WTC11 (cell line): ENCODE results near the gene DMGDH. TPM values are rescaled to one million over a fixed set of nuclear protein-coding genes. Genes with fewer than 3 reads are reported as not detected.

Experiments
- ATAC-seq: fragments of 200-7000 bp; cut with Tn5 transposase; 2 replicates; pipeline ENCODE4 v1.10.0; 2021; ENCODE audit warnings: mild to moderate bottlenecking, moderate library complexity
- CTCF ChIA-PET: fragments of 300-600 bp; sonication (Branson Sonifier 250); formaldehyde crosslinking; loops from one replicate; lab custom pipeline; 2021; ENCODE audit warnings: antibody characterized with exemption; lab: Charles Lee
- POLR2A ChIA-PET: fragments of 350-600 bp; sonication (Branson Sonifier 250); formaldehyde crosslinking; loops from one replicate; lab custom pipeline; 2021; ENCODE audit warnings: antibody characterized with exemption; lab: Charles Lee
- DNase-seq: peaks from one replicate; pipeline ENCODE4 v3.0.0; 2021; ENCODE audit warnings: low spot score
- H3K27ac Mint-ChIP-seq: 2 replicates; pipeline ENCODE4 v1.8.0; 2021; ENCODE audit warnings: mixed read lengths
- H3K27me3 Mint-ChIP-seq: 2 replicates; pipeline ENCODE4 v1.8.0; 2021; ENCODE audit warnings: low read depth, mild to moderate bottlenecking, moderate library complexity, mixed read lengths
- H3K36me3 Mint-ChIP-seq: 2 replicates; pipeline ENCODE4 v1.8.0; 2021; ENCODE audit warnings: mixed read lengths
- H3K4me1 Mint-ChIP-seq: 2 replicates; pipeline ENCODE4 v1.8.0; 2022; ENCODE audit warnings: mixed read lengths
- H3K4me3 Mint-ChIP-seq: 2 replicates; pipeline ENCODE4 v1.8.0; 2021; ENCODE audit warnings: mild to moderate bottlenecking, moderate library complexity, mixed read lengths
- H3K9me3 Mint-ChIP-seq: 2 replicates; pipeline ENCODE4 v1.8.0; 2021; ENCODE audit warnings: mixed read lengths
- CREB1 ChIP-seq: sonication (generic); formaldehyde crosslinking; IDR thresholded peaks from 2 replicates; pipeline ENCODE4 v1.8.0; 2023; ENCODE audit warnings: mild to moderate bottlenecking, missing genetic modification reagents
- CREM ChIP-seq: sonication (generic); formaldehyde crosslinking; IDR thresholded peaks from 2 replicates; pipeline ENCODE4 v1.8.1; 2022; ENCODE audit warnings: mild to moderate bottlenecking, missing genetic modification reagents, moderate library complexity
- ESRRA ChIP-seq: sonication (generic); formaldehyde crosslinking; IDR thresholded peaks from 2 replicates; pipeline ENCODE4 v1.8.1; 2022; ENCODE audit warnings: mild to moderate bottlenecking, missing genetic modification reagents, borderline replicate concordance
- FOXK1 ChIP-seq: sonication (generic); formaldehyde crosslinking; IDR thresholded peaks from 2 replicates; pipeline ENCODE4 v1.8.0; 2022; ENCODE audit warnings: mild to moderate bottlenecking, moderate library complexity, missing genetic modification reagents
- FOXP1 ChIP-seq: sonication (generic); formaldehyde crosslinking; IDR thresholded peaks from 2 replicates; pipeline ENCODE4 v1.8.0; 2022; ENCODE audit warnings: missing genetic modification reagents, mild to moderate bottlenecking, moderate library complexity, borderline replicate concordance
- JAZF1 ChIP-seq: fragments of 250-450 bp; sonication (Bioruptor Pico); IDR thresholded peaks from 2 replicates; pipeline ENCODE4 v1.9.0; 2021; ENCODE audit warnings: moderate library complexity, mild to moderate bottlenecking, inconsistent platforms
- JUN ChIP-seq: sonication (generic); formaldehyde crosslinking; IDR thresholded peaks from 2 replicates; pipeline ENCODE4 v1.8.0; 2023; ENCODE audit warnings: mild to moderate bottlenecking, missing genetic modification reagents
- KAT7 ChIP-seq: sonication (generic); formaldehyde crosslinking; IDR thresholded peaks from 2 replicates; pipeline ENCODE4 v1.8.1; 2023; ENCODE audit warnings: missing genetic modification reagents, mild to moderate bottlenecking, borderline replicate concordance
- MXD4 ChIP-seq: fragments of 250-450 bp; sonication (Bioruptor Pico); IDR thresholded peaks from 2 replicates; pipeline ENCODE4 v1.8.0; 2021; ENCODE audit warnings: mild to moderate bottlenecking, moderate library complexity, borderline replicate concordance
- NFE2L1 ChIP-seq: sonication (generic); formaldehyde crosslinking; IDR thresholded peaks from 2 replicates; pipeline ENCODE4 v1.8.1; 2023; ENCODE audit warnings: missing genetic modification reagents
- NFYB ChIP-seq: sonication (generic); formaldehyde crosslinking; conservative IDR thresholded peaks from 2 replicates; pipeline ENCODE4 v1.8.0; 2022; ENCODE audit warnings: low read depth, missing genetic modification reagents
- OVOL2 ChIP-seq: fragments of 250-450 bp; sonication (Bioruptor Pico); IDR thresholded peaks from 2 replicates; pipeline ENCODE4 v1.9.0; 2021; ENCODE audit warnings: mild to moderate bottlenecking, borderline replicate concordance
- RELA ChIP-seq: sonication (generic); formaldehyde crosslinking; IDR thresholded peaks from 2 replicates; pipeline ENCODE4 v1.8.1; 2022; ENCODE audit warnings: missing genetic modification reagents, mild to moderate bottlenecking, borderline replicate concordance
- SOX15 ChIP-seq: fragments of 250-450 bp; sonication (Bioruptor Pico); IDR thresholded peaks from 2 replicates; pipeline ENCODE4 v1.9.0; 2021; ENCODE audit warnings: mild to moderate bottlenecking
- TCF7 ChIP-seq: sonication (generic); formaldehyde crosslinking; IDR thresholded peaks from 2 replicates; pipeline ENCODE4 v1.8.0; 2022; ENCODE audit warnings: mild to moderate bottlenecking, low read depth, missing genetic modification reagents, moderate library complexity
- ZNF219 ChIP-seq: sonication (generic); formaldehyde crosslinking; IDR thresholded peaks from 2 replicates; pipeline ENCODE4 v1.8.0; 2023; ENCODE audit warnings: missing genetic modification reagents, mild to moderate bottlenecking, borderline replicate concordance
- ZNF396 ChIP-seq: fragments of 250-450 bp; sonication (Bioruptor Pico); IDR thresholded peaks from 2 replicates; pipeline ENCODE4 v1.8.0; 2021; ENCODE audit warnings: mild to moderate bottlenecking, moderate library complexity, borderline replicate concordance
- ZNF416 ChIP-seq: fragments of 250-450 bp; sonication (Bioruptor Pico); IDR thresholded peaks from 2 replicates; pipeline ENCODE4 v1.9.0; 2021; ENCODE audit warnings: mild to moderate bottlenecking, inconsistent platforms
- total RNA-seq: library from RNA; stranded (reverse); gene quantifications from 3 replicates; pipeline ENCODE4 v1.2.3, GENCODE V29; 2021
- TF ChIP-seq, protein P1 (sequence below): sonication (generic); formaldehyde crosslinking; IDR thresholded peaks from 2 replicates; pipeline ENCODE4 v1.8.0; 2022; ENCODE audit warnings: mild to moderate bottlenecking, missing genetic modification reagents
- TF ChIP-seq, protein P2 (sequence below): sonication (generic); formaldehyde crosslinking; IDR thresholded peaks from 2 replicates; pipeline ENCODE4 v1.8.1; 2022; ENCODE audit warnings: missing genetic modification reagents, borderline replicate concordance
- TF ChIP-seq, protein P3 (sequence below): fragments of 250-450 bp; sonication (Bioruptor Pico); IDR thresholded peaks from 2 replicates; pipeline ENCODE4 v1.9.0; 2021; ENCODE audit warnings: mild to moderate bottlenecking, borderline replicate concordance
- TF ChIP-seq, protein P4 (sequence below): fragments of 250-450 bp; sonication (Bioruptor Pico); IDR thresholded peaks from 2 replicates; pipeline ENCODE4 v1.8.0; 2021; ENCODE audit warnings: mild to moderate bottlenecking
- TF ChIP-seq, protein P5 (sequence below): fragments of 250-450 bp; sonication (Bioruptor Pico); IDR thresholded peaks from 2 replicates; pipeline ENCODE4 v1.9.0; 2021; ENCODE audit warnings: mild to moderate bottlenecking

Gene DMGDH
- total RNA-seq, 1 experiment from 2014 or later, result 0.35 TPM

DNA sequence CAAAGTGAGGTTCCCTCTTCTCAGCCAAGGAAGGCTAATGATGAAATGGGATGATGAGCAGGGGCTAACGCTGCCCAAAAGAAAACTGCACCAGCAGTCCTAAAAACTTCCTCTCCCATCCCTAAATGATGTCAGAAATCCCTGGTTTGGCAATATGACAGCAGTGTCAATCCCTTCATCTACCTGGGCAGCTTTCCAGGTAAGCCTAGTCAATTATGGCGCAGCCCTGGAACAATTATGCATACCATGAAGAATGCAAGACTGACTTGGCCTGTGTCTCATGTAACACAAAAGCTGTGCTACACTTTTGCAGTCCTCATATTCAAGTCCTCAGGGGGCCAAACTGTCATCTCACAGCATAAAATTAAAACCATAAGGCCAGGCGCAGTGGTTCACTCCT is 7.0 kb downstream of the DMGDH start:
- TF ChIP-seq RELA (no peak), FOXP1 (CRISPR knock-in tag) (no peak), CREB1 (CRISPR knock-in tag) (no peak)
- TF ChIP-seq, protein P1, sequence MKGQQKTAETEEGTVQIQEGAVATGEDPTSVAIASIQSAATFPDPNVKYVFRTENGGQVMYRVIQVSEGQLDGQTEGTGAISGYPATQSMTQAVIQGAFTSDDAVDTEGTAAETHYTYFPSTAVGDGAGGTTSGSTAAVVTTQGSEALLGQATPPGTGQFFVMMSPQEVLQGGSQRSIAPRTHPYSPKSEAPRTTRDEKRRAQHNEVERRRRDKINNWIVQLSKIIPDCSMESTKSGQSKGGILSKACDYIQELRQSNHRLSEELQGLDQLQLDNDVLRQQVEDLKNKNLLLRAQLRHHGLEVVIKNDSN (CRISPR knock-in tag), result no peak
- H3K9me3 Mint-ChIP-seq, result peaks cover 4% of the 10 kb centered on the region
- ATAC-seq (no peak), DNase-seq (no peak)
- no peaks in the 10 kb centered on the region for H3K27me3 Mint-ChIP-seq
- H3K36me3 Mint-ChIP-seq, result no peaks in the 10 kb centered on the region
- CTCF ChIA-PET, result interaction anchor here (1.6 kb wide), 1 partner anchor 37 kb away, joined by 4 read pairs; no protein-coding TSS in a partner anchor
- H3K4me1 Mint-ChIP-seq, result peaks cover 5% of the 10 kb centered on the region
- H3K27ac Mint-ChIP-seq, result no peak overlapping the region
- H3K4me3 Mint-ChIP-seq, result no peak overlapping the region
- POLR2A ChIA-PET, result no interaction called here

DNA sequence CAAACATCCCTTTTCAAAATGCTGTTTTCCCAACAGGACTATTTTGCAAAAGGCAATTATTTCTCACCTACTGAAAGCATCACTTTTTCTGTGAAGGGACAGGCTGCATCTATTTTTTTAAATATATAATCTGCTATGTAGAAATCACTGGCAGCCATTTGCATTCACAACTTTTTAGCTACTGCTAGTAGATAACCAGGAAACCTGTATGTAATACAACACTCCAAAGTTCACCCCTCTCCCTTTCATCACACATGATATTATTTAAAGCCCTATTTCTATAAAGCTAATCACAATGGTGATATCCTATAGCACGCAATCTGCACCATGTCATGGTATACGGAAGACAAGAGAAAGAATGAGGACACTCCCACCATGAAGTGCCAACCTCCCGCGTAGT is 9.8 kb downstream of the DMGDH start:
- no peak overlapping the region for H3K4me3 Mint-ChIP-seq
- H3K4me1 Mint-ChIP-seq, result peaks cover 8% of the 10 kb centered on the region
- no peak for TF ChIP-seq ZNF416 (CRISPR knock-in tag)
- TF ChIP-seq KAT7 (CRISPR knock-in tag), result no peak
- no peak for TF ChIP-seq ZNF396 (CRISPR knock-in tag)
- TF ChIP-seq FOXK1 (CRISPR knock-in tag), result no peak
- TF ChIP-seq ZNF219 (CRISPR knock-in tag), result no peak
- TF ChIP-seq OVOL2, result no peak
- no peaks in the 10 kb centered on the region for H3K36me3 Mint-ChIP-seq
- DNase-seq (no peak), ATAC-seq (no peak)
- H3K9me3 Mint-ChIP-seq, result no peaks in the 10 kb centered on the region; the same call in 1 of the 2 replicates
- H3K27me3 Mint-ChIP-seq, result no peaks in the 10 kb centered on the region
- no peak overlapping the region for H3K27ac Mint-ChIP-seq
- ChIA-PET CTCF (interaction anchor here (1.3 kb wide), 1 partner anchor 35 kb away, joined by 3 read pairs; no protein-coding TSS in a partner anchor), POLR2A (no interaction called here)

DNA sequence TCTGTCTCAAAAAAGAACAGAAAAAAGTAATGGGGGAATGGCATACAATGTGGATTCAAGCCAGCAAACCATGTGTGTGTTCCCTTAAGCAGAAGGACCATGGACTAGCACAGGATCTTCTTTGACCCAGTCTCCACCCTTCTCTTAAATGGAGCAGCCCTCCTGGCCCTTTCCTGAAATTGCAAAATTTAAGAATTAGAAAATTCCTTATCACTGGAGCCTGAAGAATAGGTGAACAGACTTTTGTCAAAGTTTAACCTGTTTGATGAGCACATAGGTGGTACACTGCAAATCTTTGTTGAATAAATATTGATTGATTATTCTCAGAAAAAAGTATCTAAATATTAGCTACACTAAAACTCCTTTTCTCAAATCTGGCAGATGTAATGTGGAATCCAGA is 12.6 kb downstream of the DMGDH start:
- CTCF ChIA-PET, result interaction anchor here (0.7 kb wide), 1 partner anchor 31 kb away, joined by 3 read pairs; no protein-coding TSS in a partner anchor
- TF ChIP-seq JUN (CRISPR knock-in tag) (no peak), MXD4 (CRISPR knock-in tag) (no peak), FOXP1 (CRISPR knock-in tag) (no peak), CREM (no peak), SOX15 (no peak), ESRRA (CRISPR knock-in tag) (no peak), NFYB (no peak), NFE2L1 (CRISPR knock-in tag) (no peak), TCF7 (CRISPR knock-in tag) (no peak), FOXK1 (CRISPR knock-in tag) (no peak), JAZF1 (no peak), KAT7 (CRISPR knock-in tag) (no peak), ZNF219 (CRISPR knock-in tag) (no peak)
- TF ChIP-seq, protein P2, sequence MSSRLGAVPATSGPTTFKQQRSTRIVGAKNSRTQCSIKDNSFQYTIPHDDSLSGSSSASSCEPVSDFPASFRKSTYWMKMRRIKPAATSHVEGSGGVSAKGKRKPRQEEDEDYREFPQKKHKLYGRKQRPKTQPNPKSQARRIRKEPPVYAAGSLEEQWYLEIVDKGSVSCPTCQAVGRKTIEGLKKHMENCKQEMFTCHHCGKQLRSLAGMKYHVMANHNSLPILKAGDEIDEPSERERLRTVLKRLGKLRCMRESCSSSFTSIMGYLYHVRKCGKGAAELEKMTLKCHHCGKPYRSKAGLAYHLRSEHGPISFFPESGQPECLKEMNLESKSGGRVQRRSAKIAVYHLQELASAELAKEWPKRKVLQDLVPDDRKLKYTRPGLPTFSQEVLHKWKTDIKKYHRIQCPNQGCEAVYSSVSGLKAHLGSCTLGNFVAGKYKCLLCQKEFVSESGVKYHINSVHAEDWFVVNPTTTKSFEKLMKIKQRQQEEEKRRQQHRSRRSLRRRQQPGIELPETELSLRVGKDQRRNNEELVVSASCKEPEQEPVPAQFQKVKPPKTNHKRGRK, result no peak
- TF ChIP-seq, protein P3, sequence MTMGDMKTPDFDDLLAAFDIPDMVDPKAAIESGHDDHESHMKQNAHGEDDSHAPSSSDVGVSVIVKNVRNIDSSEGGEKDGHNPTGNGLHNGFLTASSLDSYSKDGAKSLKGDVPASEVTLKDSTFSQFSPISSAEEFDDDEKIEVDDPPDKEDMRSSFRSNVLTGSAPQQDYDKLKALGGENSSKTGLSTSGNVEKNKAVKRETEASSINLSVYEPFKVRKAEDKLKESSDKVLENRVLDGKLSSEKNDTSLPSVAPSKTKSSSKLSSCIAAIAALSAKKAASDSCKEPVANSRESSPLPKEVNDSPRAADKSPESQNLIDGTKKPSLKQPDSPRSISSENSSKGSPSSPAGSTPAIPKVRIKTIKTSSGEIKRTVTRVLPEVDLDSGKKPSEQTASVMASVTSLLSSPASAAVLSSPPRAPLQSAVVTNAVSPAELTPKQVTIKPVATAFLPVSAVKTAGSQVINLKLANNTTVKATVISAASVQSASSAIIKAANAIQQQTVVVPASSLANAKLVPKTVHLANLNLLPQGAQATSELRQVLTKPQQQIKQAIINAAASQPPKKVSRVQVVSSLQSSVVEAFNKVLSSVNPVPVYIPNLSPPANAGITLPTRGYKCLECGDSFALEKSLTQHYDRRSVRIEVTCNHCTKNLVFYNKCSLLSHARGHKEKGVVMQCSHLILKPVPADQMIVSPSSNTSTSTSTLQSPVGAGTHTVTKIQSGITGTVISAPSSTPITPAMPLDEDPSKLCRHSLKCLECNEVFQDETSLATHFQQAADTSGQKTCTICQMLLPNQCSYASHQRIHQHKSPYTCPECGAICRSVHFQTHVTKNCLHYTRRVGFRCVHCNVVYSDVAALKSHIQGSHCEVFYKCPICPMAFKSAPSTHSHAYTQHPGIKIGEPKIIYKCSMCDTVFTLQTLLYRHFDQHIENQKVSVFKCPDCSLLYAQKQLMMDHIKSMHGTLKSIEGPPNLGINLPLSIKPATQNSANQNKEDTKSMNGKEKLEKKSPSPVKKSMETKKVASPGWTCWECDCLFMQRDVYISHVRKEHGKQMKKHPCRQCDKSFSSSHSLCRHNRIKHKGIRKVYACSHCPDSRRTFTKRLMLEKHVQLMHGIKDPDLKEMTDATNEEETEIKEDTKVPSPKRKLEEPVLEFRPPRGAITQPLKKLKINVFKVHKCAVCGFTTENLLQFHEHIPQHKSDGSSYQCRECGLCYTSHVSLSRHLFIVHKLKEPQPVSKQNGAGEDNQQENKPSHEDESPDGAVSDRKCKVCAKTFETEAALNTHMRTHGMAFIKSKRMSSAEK (CRISPR knock-in tag), result no peak
- TF ChIP-seq, protein P4, sequence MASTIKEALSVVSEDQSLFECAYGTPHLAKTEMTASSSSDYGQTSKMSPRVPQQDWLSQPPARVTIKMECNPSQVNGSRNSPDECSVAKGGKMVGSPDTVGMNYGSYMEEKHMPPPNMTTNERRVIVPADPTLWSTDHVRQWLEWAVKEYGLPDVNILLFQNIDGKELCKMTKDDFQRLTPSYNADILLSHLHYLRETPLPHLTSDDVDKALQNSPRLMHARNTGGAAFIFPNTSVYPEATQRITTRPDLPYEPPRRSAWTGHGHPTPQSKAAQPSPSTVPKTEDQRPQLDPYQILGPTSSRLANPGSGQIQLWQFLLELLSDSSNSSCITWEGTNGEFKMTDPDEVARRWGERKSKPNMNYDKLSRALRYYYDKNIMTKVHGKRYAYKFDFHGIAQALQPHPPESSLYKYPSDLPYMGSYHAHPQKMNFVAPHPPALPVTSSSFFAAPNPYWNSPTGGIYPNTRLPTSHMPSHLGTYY (CRISPR knock-in tag), result no peak
- TF ChIP-seq, protein P5, sequence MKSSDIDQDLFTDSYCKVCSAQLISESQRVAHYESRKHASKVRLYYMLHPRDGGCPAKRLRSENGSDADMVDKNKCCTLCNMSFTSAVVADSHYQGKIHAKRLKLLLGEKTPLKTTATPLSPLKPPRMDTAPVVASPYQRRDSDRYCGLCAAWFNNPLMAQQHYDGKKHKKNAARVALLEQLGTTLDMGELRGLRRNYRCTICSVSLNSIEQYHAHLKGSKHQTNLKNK, result no peak

More for the DNA sequence above, 12.6 kb downstream of the DMGDH start:
- Mint-ChIP-seq H3K9me3 (no peaks in the 10 kb centered on the region; the same call in 1 of the 2 replicates), H3K27me3 (no peaks in the 10 kb centered on the region), H3K36me3 (no peaks in the 10 kb centered on the region), H3K27ac (no peak overlapping the region), H3K4me3 (no peak overlapping the region), H3K4me1 (peaks cover 3% of the 10 kb centered on the region)
- POLR2A ChIA-PET, result no interaction called here
- DNase-seq (no peak), ATAC-seq (no peak)
